ENCODE measurements around the gene LCT.

- TF ChIP-seq TOX (CRISPR knock-in tag; IDR thresholded peaks at IDR 0.05; ENCODE audit: borderline replicate concordance) (no peak), ZNF565 (CRISPR knock-in tag; conservative IDR thresholded peaks at IDR 0.05; ENCODE audit: low read depth) (no peak), ZNF70 (CRISPR knock-in tag; IDR thresholded peaks at IDR 0.05) (no peak), POU6F1 (CRISPR knock-in tag; IDR thresholded peaks at IDR 0.05; ENCODE audit: borderline replicate concordance, low read depth) (no peak)
- TF ChIP-seq, protein P1, sequence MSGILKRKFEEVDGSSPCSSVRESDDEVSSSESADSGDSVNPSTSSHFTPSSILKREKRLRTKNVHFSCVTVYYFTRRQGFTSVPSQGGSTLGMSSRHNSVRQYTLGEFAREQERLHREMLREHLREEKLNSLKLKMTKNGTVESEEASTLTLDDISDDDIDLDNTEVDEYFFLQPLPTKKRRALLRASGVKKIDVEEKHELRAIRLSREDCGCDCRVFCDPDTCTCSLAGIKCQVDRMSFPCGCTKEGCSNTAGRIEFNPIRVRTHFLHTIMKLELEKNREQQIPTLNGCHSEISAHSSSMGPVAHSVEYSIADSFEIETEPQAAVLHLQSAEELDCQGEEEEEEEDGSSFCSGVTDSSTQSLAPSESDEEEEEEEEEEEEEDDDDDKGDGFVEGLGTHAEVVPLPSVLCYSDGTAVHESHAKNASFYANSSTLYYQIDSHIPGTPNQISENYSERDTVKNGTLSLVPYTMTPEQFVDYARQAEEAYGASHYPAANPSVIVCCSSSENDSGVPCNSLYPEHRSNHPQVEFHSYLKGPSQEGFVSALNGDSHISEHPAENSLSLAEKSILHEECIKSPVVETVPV (CRISPR knock-in tag; IDR thresholded peaks at IDR 0.05) = no peak
- TF ChIP-seq, protein P2, sequence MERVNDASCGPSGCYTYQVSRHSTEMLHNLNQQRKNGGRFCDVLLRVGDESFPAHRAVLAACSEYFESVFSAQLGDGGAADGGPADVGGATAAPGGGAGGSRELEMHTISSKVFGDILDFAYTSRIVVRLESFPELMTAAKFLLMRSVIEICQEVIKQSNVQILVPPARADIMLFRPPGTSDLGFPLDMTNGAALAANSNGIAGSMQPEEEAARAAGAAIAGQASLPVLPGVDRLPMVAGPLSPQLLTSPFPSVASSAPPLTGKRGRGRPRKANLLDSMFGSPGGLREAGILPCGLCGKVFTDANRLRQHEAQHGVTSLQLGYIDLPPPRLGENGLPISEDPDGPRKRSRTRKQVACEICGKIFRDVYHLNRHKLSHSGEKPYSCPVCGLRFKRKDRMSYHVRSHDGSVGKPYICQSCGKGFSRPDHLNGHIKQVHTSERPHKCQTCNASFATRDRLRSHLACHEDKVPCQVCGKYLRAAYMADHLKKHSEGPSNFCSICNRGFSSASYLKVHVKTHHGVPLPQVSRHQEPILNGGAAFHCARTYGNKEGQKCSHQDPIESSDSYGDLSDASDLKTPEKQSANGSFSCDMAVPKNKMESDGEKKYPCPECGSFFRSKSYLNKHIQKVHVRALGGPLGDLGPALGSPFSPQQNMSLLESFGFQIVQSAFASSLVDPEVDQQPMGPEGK (CRISPR knock-in tag; IDR thresholded peaks at IDR 0.05; ENCODE audit: borderline replicate concordance) = no peak
Observed at GRCh38 chr2:135845997-135846396, 9.0 kb upstream of the LCT start.
